KBM-7 (cell line): ENCODE measurements around the gene COX10.
"Not testable (repeated sequence)": the region's sequence is repeated elsewhere in the genome, so short reads cannot be mapped to it uniquely, and the experiment has no call there.

Source experiments
- DNase-seq: peaks from one replicate; pipeline ENCODE4 v3.0.0-alpha.2; 2015
- in situ Hi-C: fragments of 300-500 bp; cut with MboI; formaldehyde crosslinking; loops from 2 replicates; pipeline ENCODE4 v1.14.3; 2020; ENCODE audit warnings: low sequenced_read_pairs, low pct_unique_long_range_greater_than_20kb, mixed read lengths

The COX10 gene

DNA sequence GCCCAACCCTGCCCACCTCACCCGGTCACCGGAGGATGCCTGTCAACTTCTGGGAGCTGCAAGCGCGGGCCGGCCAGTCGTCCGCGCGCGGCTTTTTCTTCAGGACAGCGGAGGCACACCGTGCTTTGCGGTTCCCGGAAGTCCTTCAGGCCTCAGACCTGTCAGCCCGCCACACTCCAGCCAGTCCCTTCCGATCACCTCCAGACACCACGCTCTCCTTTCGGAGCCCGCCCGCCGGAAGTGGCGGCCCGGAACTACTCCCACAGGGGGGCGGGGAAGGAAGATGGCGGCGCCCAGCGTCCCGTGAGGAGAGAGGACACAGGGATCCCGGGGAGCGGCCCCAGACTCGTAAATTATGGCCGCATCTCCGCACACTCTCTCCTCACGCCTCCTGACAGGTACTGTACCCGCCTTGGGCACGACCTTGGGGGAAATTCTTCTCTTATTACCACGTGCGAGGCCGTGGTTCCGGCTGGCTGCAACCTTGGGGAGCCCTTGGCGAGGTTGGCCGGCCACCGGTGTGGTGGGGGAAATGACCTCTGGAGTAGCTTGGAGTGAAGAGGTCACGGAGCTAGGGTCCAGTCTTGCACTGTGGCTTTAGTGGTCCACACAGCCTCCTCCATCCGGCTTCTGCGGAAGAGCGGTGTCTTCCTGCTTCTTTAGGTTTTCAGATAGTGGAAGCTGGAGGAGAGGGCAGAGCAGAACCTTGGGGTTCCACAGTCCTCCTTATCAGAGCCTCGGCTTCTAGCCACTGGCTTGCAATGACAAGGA lies at the start of gene COX10:
Gene COX10, plus strand, starts transcription at position 254 of the 771 bp plus-strand sequence. Its CDS starts 102 bp downstream, at position 356.
- in situ Hi-C loops: no loop called here
- DNase-seq: peak; percentile 93

DNA sequence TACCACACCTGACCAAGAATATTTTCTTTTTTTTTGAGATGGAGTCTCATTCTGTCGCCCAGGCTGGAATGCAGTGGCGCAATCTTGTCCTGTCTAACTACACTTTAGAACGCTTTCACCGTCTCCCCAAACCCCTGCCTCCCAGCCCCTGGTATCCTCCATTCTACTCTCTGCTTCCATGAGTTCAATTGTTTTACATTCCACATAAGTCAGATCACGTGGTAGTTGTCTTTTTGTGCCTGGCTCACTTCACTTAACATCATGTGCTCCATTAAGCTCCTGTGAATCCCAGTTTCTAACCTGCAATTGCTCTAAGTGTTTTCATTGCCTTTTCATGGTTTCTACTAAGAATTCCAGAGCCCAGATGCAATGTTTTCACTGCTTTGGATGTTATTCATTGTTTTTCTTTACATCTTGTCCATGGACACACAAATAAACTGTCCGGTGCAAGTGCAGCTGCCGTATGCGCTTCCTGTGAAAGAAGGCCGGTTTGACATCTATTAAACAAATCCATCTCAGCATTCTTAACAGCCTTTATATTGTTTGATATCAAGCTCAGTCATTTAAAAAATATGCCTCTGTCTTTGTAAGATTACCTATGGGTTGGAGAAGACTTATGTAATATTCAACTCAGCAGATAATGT lies 47.5 kb upstream of the COX10 start:
- in situ Hi-C loops, DNase-seq: not testable (repeated sequence)

DNA sequence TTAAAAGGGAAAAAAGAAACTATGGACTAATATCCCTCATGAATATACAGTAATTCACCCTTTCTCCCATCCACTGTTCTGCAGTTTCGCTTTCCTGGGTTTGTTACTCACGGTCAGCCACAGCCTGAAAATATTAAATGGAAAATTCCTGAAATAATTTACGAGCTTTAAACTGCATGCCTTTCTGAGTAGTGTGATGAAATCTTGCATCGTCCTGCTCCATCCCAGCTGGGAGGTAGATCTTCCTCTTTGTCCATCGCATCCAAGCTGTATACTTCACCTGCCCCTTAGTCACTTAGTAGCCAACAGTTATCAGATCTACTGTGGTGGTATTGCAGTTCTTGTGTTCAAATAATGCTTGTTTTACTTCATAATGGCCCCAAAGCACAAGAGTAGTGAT lies 39.5 kb upstream of the COX10 start:
- in situ Hi-C loops, DNase-seq: not testable (repeated sequence)

DNA sequence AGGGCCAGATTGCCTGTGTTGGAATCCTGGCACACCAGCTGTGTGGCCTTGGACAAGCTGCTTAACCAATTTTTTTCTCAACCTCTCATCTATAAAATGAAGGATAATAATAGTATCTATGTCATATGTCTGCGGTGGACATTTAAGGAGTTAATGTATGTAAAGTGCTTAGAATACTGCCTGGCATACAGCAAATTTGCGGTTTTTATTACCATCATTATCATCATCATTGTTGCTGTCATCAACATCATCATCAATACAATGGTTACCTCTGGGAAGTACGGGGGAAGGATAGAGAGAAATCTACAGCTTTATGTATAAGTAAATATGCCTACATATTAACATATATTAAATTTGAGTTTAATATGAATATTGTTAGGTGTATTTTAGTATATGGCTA lies 37.1 kb upstream of the COX10 start:
- no peak for DNase-seq
- in situ Hi-C loops: no loop called here

DNA sequence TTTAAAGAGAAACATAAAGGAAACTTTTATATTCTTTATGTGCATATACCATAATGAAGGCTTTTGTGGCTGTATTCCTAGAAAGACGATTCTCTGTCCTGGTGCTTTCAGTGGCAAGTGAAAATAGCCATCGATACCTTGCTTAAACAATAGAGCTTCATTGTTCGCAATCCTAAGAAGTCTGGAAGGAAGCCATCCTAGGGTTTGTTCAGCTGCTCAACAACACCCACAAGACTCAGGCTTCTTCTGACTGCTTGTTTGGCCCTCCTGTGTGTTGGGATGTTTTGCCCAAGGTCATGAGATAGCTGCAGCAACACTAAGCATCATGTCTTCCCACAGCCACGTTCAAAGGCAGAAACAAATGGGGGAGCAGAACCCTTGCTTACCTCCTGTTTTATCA lies 36.1 kb upstream of the COX10 start:
- in situ Hi-C loops: no loop called here
- DNase-seq: no peak

DNA sequence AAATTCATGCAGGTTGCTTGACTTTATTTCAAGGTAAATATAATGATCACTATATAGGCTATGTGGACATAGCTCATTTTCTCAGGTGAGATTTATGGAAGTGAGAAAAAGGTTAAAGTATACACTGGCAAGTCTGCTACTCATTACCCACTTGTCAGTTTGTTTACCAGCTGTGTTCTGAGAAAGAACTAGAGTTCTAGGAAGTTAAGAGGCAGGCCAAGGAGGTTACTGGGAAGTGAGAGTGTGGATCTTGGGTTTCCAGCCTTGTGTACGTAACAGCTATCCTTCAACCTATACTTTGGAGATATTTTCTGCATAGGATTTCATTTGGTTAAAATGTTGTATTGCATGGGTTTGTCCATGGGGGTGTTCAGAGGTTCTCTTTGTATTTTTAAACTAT lies 31.9 kb upstream of the COX10 start:
- no peak for DNase-seq
- in situ Hi-C loops: no loop called here

DNA sequence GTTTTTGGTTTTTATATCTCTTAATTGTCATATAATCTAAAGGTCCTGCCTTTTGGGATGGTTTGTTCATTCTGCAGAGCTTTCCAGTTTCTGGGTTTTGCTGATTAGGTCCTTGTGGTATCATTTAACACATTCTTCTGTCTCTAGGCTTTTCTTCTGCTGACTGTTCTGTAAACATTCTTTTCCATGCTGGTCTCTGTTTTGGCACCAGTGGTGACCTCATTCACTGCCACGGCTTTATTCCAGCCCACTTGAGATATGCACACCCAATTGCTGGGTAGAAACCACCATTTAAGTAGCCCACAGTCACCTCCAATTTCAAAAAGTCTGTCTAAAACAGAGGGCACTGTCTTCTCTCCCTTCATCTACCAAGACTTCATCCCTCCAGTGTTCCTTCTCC lies 31.1 kb upstream of the COX10 start:
- in situ Hi-C loops: no loop called here
- no peak for DNase-seq

DNA sequence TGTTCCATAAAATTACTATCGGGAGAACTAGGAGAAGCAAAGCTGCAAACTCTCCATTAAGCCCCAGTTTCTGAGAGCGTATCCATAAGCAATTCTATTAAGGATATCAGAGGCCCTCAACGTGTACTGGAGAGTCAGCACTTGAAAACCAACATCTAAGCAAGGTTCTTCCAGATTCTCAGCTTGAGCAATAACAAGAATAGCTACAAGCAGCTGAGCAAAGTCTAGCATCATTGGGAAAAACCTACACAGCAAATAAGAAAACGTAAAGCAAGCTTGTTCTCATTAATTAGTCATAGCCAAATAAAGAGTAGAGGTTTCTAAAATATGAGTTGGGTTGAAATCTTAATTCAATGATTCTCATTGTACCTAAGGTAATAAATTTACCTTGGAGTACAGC lies 26.9 kb upstream of the COX10 start:
- in situ Hi-C loops: no loop called here
- no peak for DNase-seq

DNA sequence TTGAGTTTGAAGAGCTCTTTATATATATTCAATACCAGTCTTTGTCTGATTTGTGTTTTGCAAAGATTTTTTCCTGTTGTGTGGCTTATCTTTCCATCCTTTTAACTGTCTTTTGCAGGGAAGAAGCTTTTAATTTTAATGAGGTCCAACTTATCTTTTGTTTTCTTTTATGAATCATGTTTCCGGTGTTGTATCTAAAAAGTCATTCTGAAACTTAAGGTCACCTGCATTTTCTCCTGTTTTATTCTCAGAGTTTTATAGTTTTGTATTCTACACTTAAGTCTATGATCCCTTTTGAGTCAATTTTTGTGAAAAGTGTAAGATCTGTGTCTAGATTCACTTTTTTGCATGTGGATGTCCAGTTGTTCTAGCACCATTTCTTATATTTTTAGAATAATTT lies 24.6 kb upstream of the COX10 start:
- no peak for DNase-seq
- in situ Hi-C loops: no loop called here

DNA sequence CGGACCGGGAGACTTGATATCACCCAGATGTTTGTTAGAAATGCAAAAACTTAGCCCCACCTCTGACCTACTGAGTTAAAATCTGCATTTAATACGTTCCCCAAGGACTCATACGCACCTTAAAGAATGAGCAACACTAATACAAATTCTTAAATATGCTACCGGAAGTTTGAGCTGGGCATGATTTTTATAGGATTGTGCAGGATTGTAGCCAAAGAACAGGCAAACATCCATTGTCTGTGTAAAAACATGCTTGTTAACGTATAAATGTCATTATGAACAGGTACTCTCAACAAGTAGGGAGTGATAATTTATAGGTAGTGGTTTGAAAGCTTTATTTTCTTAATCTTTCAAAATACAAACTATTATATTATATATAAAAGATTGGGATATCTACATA lies 22.3 kb upstream of the COX10 start:
- in situ Hi-C loops: no loop called here
- no peak for DNase-seq

DNA sequence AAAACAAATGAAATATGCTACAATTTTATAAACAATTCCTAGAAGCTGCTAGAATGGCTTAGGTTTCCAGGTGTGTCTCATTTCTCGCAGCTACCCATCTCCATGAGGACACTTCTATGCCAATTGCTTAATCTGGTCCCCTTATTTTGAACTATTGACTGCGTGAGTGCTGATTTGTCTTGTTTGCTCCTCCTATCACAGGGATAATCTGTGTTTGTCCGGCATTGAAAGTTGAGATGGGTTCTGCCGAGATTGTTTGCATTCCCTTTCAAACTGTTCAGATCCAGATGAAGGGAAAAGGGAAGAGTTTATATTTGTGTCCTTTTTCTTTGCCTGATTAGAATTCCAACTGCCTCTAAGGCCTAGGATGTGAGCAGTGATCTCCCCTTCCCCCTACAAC lies 21.7 kb upstream of the COX10 start:
- in situ Hi-C loops: no loop called here
- DNase-seq: no peak

DNA sequence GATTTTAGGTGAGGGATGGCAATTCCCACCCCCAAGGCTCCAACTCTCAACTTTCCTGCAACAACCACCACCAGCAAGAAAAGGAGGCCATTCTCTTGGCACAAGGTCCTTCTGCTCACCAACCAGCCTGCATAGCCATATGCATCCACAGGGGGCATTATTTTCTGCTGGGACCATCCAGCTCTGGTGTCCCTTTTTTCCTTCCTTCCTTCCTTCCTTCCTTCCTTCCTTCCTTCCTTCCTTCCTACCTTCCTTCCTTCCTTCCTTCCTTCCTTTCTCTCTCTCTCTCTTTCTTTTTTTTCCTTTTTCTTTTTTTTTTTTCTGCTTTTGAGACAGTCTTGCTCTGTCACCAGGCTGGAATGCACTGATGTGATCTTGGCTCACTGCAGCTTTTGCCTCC lies 21.1 kb upstream of the COX10 start:
- in situ Hi-C loops: no loop called here
- DNase-seq: no peak

DNA sequence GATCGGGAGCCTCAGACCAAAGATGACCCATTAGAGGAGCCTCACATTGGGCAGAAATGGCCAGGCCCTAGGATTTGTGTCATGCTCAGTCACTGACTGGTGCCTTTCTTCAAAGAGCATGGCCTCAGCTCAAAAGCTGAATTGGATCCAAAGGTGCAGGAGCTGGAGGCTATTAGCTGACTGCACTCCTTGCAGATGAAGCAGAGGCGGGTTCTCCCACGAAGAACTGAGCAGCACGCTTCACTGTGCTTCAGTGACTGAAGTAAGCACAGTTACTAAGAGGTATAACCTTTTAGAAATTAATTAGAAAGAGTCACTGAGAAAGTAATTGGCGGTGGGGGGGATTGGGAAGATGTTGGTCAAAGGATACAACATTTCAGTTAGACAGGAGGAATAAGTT lies 18.7 kb upstream of the COX10 start:
- DNase-seq: no peak
- in situ Hi-C loops: no loop called here

DNA sequence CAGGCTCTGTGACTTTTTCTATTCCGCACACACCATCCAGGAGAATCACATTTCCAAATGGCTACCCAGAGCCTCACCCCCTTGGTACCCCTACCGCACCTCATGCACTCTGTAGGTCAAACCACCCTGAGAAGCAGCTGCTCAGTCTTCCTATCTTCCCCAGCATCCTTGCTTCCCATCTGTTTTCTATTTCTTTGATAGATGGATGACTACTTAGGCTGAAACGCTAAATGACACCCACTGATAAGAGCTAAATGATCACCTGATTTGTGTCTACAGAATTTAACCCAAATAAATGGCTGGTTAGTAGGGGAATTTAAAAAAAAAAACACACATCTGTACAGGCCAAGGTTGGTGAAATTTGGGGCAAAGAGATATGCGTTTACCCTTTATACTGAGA lies 17.6 kb upstream of the COX10 start:
- in situ Hi-C loops: no loop called here
- DNase-seq: no peak

DNA sequence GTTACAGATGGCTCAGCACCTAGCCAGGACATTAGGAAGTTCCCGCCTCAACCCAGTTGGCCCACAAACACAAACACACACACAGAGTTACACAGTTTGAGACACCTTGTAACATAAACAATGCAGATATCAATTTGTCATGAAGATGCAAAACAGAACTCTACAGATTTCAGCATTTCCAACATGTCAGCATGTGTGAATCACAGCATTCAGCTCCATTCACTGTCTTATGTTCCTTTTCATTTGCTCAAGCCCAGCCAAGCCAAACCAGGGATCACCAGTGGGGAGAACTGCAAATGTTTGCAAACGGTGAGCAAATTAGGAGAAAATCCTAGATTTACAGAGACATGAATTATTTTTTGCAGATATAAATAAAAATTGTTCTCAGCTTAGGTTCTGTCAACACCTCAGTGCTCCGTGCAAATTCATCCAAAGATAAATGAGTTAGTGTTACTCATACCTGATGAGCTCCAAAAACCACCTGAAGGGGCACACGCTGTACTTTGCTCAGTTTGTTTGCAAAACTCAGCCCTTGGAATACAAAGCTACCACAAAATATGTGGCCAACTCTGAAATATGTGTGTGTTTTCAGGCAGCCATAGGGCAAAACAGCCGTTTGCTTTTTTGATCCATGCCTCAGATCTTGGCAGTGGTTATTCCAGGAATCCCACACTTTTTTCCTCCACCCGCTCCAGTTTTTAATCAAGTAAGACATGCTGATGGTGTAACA lies 16.3 kb upstream of the COX10 start:
- no peak for DNase-seq
- in situ Hi-C loops: no loop called here

DNA sequence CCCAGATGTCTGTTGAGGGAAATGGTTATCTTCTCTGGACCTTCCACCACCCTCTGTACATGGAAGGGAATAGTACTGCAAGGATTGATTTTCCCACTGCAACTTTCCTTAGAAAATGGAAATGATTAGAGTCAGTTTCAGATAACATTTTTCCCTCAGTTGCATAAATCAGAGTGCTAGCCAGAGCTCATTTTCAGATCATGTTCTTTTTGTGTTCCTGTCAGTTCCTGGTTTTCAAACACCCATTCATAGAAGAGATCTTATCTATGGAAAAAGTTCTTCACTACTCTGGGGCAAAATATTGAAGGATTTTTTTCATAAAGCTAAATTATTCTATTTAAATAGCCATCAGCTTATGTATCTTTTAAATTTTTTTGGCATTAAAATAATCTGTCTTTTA lies 11.7 kb upstream of the COX10 start:
- in situ Hi-C loops: no loop called here
- no peak for DNase-seq

DNA sequence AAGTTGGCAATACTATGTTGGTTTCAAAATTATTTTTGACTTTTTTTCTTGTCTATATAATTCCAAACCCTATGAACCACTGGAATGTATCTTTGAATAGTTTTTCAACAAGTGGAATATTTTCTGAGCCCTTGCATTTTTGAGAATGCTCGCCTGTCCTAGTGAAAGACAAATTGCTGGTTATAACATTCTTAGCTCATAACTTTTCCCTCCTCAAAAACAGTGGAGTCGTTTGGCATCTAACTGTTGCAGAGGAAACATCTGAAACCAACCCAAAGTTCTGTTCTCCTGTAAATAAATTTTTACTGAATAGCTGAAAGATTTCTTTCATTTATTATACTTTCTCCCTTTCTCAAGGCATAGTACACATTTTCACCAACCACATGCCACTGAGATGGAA lies 11.3 kb upstream of the COX10 start:
- in situ Hi-C loops: no loop called here
- DNase-seq: no peak

DNA sequence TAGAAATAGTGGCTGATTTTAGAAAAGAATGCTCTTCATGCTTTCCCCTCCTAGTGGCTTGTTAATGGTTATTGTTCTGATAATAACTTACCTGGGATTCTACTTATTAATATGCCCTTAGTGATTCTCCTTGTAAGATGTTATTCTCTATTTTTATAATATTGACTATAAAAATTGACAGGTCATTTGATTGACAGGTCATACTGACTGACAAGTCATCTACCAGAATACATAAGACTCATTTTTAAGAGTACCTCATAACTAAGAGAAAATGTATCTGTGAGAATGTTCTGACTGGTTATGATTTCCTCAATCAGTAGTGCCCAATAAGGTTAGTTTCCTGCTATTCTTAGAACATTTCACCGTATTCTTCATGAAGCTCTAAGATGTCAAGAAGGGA lies 8.6 kb upstream of the COX10 start:
- in situ Hi-C loops: no loop called here
- no peak for DNase-seq

DNA sequence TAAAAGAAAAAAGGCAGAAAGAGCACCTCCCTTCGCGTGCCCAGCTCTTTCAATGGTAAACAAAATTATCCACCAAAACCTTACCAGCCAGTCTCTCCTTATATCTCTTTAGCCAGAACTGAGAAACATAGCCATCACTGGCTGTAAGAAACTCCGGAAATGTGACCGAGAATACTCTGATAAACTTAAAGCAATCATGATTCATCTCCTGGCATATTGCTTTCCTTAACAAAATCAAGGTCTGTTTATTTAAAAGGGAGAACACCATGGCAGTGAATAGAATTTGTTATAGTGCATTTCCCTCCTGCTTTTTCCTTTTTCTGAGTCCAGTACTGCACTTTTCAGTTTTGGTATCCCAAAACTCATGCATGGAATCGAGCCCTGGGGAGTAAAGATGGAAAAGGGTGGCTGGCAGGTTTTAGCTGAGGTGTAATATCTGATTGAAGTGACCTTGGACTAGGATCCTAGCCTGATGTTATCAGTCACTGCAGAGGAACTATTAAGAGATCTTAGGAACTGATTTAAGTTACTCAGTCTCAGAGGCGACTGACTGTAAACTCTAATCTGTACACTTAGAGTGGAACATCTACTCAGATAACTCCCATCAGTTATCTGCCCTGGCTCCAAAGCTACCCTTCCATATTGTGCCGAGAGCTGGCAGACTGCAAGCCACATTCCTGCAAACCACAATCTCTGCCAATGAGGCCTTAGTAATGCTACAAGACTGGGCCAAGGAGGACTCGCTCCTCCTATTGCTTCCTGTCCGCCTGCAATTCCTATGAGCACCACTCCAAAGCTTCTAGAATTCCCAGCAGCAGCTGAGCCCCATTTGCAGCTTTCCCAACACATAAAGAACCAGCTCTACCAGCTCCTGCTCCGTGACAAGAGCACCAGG lies 7.4 kb upstream of the COX10 start:
- in situ Hi-C loops: no loop called here
- DNase-seq: no peak
